Muscle layer of duodenum (tissue), 2 donors: Measurements from ENCODE around the gene PTCH1.

Source experiments
- H3K27ac ChIP-seq: one replicate; pipeline ENCODE4 v1.7.0; 2013; ENCODE audit warnings: mild to moderate bottlenecking, low read length
- H3K27me3 ChIP-seq: one replicate; pipeline ENCODE4 v1.7.0; 2013; ENCODE audit warnings: low read depth, mild to moderate bottlenecking, control low read depth, low read length
- H3K36me3 ChIP-seq, 2 donors: one replicate each; pipeline ENCODE4 v1.7.0; 2013; ENCODE audit warnings: low read length in 2 of 2, control low read depth in 1 of 2, mild to moderate bottlenecking in 1 of 2; ENCODE audit not compliant: insufficient read depth in 2 of 2, control insufficient read depth in 1 of 2
- H3K4me1 ChIP-seq, 2 donors: one replicate each; pipeline ENCODE4 v1.7.0; 2013; ENCODE audit warnings: low read length in 2 of 2, mild to moderate bottlenecking in 2 of 2, control low read depth in 1 of 2, moderate library complexity in 1 of 2; ENCODE audit not compliant: insufficient read depth in 2 of 2, control insufficient read depth in 1 of 2
- H3K4me3 ChIP-seq, 2 donors: one replicate each; pipeline ENCODE4 v1.7.0; 2013; ENCODE audit warnings: low read length in 2 of 2, low read depth in 1 of 2, mild to moderate bottlenecking in 1 of 2
- H3K9me3 ChIP-seq, 2 donors: one replicate each; pipeline ENCODE4 v1.7.0; 2013; ENCODE audit warnings: low read length in 2 of 2, control low read depth in 1 of 2, mild to moderate bottlenecking in 1 of 2; ENCODE audit not compliant: control insufficient read depth in 1 of 2
- donor health status: healthy.

The PTCH1 gene

GRCh38 chr9:95459851-95460517 is 56.8 kb downstream of the PTCH1 start:
- H3K27ac ChIP-seq, result no peak overlapping the region
- no peak overlapping the region for H3K4me3 ChIP-seq
- peaks cover 12 to 54% of the 10 kb centered on the region in 2 donors for H3K4me1 ChIP-seq
- H3K9me3 ChIP-seq, result no peaks in the 10 kb centered on the region
- H3K36me3 ChIP-seq, result peaks cover 18 to 27% of the 10 kb centered on the region in 2 donors
- H3K27me3 ChIP-seq, result no peaks in the 10 kb centered on the region

- no peak overlapping the region for H3K27ac ChIP-seq
- H3K4me1 ChIP-seq, result peaks cover 12 to 54% of the 10 kb centered on the region in 2 donors
- no peak overlapping the region for H3K4me3 ChIP-seq
- H3K27me3 ChIP-seq, result no peaks in the 10 kb centered on the region
- H3K36me3 ChIP-seq, result peaks cover 20 to 23% of the 10 kb centered on the region in 2 donors
- no peaks in the 10 kb centered on the region for H3K9me3 ChIP-seq
Observed at GRCh38 chr9:95459178-95459577, 57.6 kb downstream of the PTCH1 start.

DNA sequence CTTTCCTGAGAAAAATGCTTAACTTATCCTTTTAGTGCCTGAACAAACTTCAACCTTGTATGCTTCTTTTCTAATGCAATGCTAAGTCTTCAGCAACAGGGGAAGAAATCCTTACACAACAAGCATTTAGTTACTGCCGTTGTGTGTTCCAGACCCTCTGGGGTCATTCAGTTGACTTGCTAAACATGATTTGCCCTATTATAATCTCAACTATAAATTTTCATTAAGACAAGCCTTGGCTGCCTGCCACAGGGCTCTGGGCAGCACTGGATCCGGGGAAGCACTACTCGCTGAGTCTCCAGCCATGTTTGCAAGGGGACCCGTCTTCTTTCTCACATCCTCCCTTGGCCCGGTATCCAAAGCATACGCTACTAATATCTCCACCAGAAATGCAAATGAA is 58.1 kb downstream of the PTCH1 start:
- H3K27me3 ChIP-seq, result no peaks in the 10 kb centered on the region
- no peak overlapping the region for H3K27ac ChIP-seq
- peaks cover 12 to 53% of the 10 kb centered on the region in 2 donors for H3K4me1 ChIP-seq
- H3K9me3 ChIP-seq, result no peaks in the 10 kb centered on the region
- no peak overlapping the region for H3K4me3 ChIP-seq
- H3K36me3 ChIP-seq, result peaks cover 25 to 28% of the 10 kb centered on the region in 2 donors

GRCh38 chr9:95457769-95458168 is 59.0 kb downstream of the PTCH1 start:
- Histone ChIP-seq H3K36me3 (peaks cover 25 to 33% of the 10 kb centered on the region in 2 donors), H3K4me1 (peaks cover 12 to 45% of the 10 kb centered on the region in 2 donors), H3K9me3 (no peaks in the 10 kb centered on the region), H3K27me3 (no peaks in the 10 kb centered on the region), H3K27ac (no peak overlapping the region), H3K4me3 (no peak overlapping the region)

DNA sequence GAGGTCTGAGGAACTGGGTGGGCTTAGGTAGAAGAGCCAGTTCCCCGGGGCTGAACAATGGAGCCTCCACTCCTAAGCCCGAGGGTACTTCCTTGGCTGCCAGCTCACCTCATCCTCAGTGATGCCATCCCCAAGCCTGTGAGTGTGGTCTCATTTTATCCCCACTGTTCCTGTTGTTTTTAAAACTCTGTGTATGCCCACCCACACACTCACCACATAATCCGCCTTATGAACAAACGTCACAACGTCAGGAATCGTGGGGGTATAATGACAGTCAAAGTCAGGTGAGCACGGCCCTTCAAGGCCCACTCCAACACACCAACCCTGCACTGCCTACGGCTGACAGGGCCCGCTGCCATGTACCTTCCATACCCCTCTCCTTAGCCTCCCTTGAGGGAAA is 61.1 kb downstream of the PTCH1 start:
- no peaks in the 10 kb centered on the region for H3K9me3 ChIP-seq
- H3K27me3 ChIP-seq, result no peaks in the 10 kb centered on the region
- no peak overlapping the region for H3K4me3 ChIP-seq
- peaks cover 25 to 34% of the 10 kb centered on the region in 2 donors for H3K36me3 ChIP-seq
- no peak overlapping the region for H3K27ac ChIP-seq
- H3K4me1 ChIP-seq, result peaks cover 12 to 32% of the 10 kb centered on the region in 2 donors

- no peak overlapping the region for H3K4me3 ChIP-seq
- no peaks in the 10 kb centered on the region for H3K27me3 ChIP-seq
- no peaks in the 10 kb centered on the region for H3K9me3 ChIP-seq
- H3K36me3 ChIP-seq, result peaks cover 30 to 32% of the 10 kb centered on the region in 2 donors
- no peak overlapping the region for H3K27ac ChIP-seq
- H3K4me1 ChIP-seq, result peaks cover 0 to 18% of the 10 kb centered on the region in 2 donors
Observed at GRCh38 chr9:95452176-95452575, 64.6 kb downstream of the PTCH1 start.

GRCh38 chr9:95451065-95451426 is 65.7 kb downstream of the PTCH1 start:
- Histone ChIP-seq H3K4me1 (peaks cover 0 to 18% of the 10 kb centered on the region in 2 donors), H3K36me3 (peaks cover 31 to 34% of the 10 kb centered on the region in 2 donors), H3K9me3 (no peaks in the 10 kb centered on the region), H3K27ac (no peak overlapping the region), H3K27me3 (no peaks in the 10 kb centered on the region), H3K4me3 (no peak overlapping the region)

DNA sequence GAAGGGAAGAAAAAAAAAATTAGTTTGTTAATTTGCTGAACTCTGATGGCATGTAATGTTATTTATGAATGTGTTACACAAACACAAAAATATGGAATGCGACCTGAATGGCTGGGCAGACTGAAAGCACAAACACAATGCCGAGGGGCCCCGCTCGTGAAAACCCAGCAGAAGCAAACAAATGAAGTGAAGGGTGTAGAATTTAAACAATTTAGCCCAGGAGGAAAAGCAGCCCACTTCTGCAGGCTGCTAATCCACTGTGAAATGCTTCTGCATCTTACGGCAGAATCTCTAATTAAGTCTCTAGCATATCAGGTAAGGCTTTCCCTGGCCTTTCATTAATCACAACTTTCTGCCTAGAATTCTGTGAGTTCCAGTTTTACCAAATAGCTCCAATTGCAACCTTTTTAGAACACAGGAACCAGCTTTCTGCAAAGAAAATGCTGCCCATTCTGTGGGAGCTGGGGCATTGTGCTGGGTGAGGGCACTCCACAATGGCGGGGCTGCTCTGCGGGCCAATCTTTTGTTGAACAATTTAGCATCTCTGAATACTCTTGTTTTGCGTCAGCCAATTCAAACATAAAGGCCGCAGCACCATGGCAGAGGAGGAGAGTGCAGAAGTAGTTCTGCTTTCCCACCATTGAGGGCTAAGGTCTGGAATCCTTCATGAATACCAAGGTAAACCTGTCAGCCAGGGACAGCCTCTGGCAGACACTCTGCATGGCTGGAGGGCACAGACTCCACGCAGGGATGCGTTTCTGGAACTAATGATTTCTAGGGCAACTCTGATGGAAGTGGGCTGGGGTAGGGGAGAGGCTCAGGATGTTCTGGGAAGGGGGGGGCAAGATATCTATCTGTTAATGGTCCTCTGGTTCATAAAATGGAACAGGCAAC is 66.4 kb downstream of the PTCH1 start:
- Histone ChIP-seq H3K36me3 (peaks cover 25 to 30% of the 10 kb centered on the region in 2 donors), H3K4me1 (peaks cover 0 to 18% of the 10 kb centered on the region in 2 donors), H3K4me3 (no peak overlapping the region), H3K27ac (no peak overlapping the region), H3K27me3 (no peaks in the 10 kb centered on the region), H3K9me3 (no peaks in the 10 kb centered on the region)

DNA sequence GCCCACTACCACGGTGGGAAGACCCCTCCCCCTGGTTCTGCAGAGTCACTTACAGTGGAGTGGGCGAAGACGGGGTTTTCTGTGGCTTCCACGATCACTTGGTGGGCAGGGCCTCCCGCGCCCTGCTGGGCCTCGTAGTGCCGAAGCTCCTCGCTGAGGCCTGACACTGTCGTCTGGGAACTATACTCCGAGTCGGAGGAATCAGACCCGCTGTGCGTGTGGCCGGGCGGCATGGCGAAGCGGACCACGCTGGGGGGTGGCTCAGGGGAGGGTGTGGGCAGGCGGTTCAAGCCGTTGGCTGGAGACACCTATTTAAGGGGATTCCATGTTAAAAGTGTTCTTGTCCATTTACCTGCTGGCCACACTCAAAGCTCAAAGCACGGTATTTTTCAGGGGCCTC is 67.8 kb downstream of the PTCH1 start:
- H3K4me3 ChIP-seq, result no peak overlapping the region
- peaks cover 0 to 18% of the 10 kb centered on the region in 2 donors for H3K4me1 ChIP-seq
- H3K36me3 ChIP-seq, result peaks cover 23 to 29% of the 10 kb centered on the region in 2 donors
- H3K27me3 ChIP-seq, result no peaks in the 10 kb centered on the region
- H3K27ac ChIP-seq, result no peak overlapping the region
- H3K9me3 ChIP-seq, result no peaks in the 10 kb centered on the region

DNA sequence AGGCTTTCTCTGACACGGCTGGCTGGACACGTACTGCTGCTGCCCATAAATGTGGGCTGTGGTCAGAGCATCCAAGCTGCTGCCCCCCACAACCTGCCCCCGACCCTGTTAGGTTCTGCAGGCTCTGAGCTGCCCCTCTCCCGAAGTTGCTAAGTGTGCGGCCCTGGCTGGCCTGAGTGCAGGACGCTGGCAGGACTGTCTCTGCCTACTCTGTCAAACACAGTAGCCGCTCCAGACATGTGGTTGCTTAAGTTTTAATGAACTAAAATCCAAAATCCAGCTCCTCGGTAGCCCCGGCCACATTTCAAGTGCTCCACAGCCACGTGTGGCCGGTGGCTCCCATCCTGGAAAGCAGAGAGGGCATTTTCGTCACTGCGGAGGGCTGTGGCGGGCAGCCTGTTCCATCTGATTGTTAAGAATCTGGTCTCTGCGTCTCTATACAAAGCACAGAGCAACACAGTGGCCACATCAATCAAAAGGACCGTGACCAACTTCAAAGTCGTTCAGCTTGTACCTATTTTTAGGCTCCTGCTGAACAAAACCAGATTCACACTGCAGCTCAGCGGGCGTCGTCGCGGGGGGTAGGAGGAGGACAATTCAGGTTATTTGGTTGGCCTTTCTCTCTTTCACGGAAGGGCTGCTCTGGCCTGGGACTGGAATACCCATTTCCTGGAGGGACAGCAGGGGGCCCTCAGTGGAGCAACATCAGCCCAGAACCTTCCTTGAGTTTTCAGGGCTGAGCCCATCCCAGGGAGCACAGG is 68.9 kb downstream of the PTCH1 start:
- no peak overlapping the region for H3K4me3 ChIP-seq
- H3K4me1 ChIP-seq, result peaks cover 0 to 18% of the 10 kb centered on the region in 2 donors
- H3K9me3 ChIP-seq, result no peaks in the 10 kb centered on the region
- H3K36me3 ChIP-seq, result peaks cover 15 to 25% of the 10 kb centered on the region in 2 donors
- no peaks in the 10 kb centered on the region for H3K27me3 ChIP-seq
- no peak overlapping the region for H3K27ac ChIP-seq

- Histone ChIP-seq H3K27ac (no peak overlapping the region), H3K27me3 (no peaks in the 10 kb centered on the region), H3K4me3 (no peak overlapping the region), H3K36me3 (peaks cover 9 to 25% of the 10 kb centered on the region in 2 donors), H3K4me1 (peaks cover 0 to 18% of the 10 kb centered on the region in 2 donors), H3K9me3 (no peaks in the 10 kb centered on the region)
Observed at GRCh38 chr9:95446984-95447383, 69.8 kb downstream of the PTCH1 start.
